Measurements from ENCODE around the gene FAM234A. TPM values are rescaled to one million over a fixed set of nuclear protein-coding genes. Genes with fewer than 3 reads are reported as not detected.
"Not testable (repeated sequence)": the region's sequence is repeated elsewhere in the genome, so short reads cannot be mapped to it uniquely, and the experiment has no call there.

The FAM234A gene
- polyA plus RNA-seq, 5 donors = 43.7 to 60.7 (median 49.0) TPM

- DNase-seq = no peak
Measured at GRCh38 chr16:263182-263774, 28.7 kb downstream of the FAM234A start.

DNA sequence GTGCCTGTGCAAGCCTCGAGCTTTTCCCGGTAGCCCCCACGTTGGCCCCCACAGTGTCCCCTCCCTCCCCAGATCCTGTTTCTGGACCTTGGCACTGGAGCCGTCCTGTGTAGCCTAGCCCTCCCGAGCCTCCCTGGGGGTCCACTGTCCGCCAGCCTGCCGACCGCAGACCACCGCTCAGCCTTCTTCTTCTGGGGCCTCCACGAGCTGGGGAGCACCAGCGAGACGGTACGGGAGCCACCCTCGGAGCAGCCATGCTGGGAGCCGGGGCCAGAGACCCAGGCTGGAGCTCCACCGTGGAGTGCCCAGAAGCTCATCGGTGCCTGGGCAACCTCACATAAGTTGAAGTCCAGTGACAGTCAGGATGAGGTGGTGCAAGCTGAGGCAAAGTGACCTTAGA is 29.3 kb downstream of the FAM234A start:
- DNase-seq = no peak

DNA sequence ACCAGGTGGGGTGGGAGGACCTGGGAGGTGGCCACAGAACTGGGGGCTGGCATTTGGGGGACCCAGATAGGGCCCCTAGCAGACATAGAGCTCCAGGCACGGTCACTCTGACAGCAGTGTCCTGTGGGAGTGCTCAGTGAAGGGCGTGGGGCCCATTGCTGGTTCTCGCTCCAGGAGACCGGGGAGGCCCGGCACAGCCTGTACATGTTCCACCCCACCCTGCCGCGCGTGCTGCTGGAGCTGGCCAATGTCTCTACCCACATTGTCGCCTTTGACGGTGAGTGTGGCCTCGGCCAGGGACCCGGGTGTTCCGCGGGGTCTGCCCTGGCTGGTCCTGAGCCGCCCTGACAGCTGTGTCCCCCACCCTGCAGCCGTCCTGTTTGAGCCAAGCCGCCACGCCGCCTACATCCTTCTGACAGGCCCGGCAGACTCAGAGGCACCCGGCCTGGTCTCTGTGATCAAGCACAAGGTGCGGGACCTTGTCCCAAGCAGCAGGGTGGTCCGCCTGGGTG is 29.9 kb downstream of the FAM234A start:
- no peak for DNase-seq

DNA sequence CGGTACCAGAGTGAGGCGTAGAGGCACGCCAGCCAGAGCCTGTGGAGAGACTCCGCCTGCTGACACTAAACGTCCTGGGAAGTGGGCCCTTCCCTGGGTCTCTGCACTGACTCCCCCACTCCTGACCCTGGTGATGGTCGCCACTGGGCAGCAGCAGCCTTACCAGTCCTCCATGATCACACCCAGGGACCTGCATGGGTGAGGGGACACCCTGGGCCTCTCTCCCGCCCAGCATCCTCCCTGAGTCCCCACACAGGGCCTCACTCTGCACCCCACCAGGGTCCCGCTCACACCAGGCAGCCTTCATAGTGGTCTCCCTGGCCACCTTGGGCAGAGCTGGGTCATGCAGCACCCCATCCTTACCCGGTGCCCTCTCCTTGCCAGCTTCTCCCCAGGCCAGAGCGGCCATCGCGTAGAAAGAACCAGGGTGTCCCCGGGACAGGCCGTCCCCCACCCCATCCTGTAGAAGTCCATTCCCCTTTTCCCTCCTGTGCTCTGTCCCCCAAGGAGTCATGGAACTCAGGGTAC is 30.4 kb downstream of the FAM234A start:
- DNase-seq = no peak

DNA sequence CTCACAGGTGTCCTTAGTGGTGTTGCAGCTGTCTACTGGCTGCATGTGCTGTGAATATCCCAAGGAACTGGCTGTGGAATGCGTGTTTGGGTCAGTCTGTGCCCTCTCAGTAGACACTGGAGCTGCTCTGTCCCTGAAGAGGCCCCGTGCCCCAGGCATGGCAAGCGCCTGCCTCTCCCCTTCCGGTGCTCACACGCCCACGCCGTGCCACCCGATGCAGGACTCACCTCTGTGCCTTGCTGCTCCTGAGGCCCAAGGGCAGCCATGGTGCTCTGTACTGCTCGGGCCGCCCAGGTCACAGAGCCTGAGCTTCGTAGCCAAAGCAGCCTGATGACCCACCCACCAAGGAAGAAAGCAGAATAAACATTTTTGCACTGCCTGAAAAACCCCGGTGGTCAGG is 31.1 kb downstream of the FAM234A start:
- DNase-seq = no peak

DNA sequence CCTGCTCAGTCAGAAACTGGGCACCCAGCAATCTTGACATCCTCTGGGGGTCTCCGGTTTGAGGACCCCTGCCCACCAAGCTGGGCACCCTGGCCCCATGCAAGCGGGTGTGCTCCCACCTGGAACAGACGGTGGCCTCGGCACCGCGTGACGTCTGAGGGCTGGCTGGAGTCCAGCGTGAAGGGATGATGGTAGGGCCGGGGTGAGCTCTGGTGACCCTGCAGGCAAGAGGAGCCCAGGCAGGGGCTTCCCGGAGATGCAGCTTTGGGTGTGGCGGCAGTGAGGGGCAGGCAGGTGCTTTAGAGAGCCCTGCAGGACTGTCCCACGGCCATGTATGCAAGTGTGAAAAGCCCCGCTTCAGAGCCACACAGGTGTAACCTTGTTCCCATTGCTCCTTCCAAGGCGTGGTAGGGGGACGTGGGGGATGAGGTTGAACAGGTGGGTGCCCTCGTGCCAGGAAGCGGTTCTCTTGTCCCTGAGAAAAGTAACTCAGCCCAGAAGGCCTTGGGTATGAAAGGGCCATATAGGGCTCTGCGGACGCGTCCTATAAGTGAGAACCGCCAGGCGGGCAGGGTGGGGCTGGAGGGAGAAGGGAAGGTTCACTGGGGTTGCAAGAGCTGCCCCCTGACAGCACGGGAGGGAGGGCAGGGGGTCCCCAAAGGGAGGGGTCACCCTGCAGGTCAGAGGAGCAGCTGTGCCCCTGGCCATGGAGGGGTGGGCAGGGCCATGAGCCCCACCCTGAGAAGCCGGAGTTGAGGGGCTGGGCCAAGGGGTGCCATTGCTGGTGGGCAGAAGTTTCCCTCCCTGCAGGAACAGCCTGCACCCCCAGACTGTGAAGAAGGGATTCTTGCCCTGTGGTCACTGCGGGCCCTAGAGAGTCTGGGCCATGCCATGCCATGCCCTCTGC is 31.9 kb downstream of the FAM234A start:
- no peak for DNase-seq

DNA sequence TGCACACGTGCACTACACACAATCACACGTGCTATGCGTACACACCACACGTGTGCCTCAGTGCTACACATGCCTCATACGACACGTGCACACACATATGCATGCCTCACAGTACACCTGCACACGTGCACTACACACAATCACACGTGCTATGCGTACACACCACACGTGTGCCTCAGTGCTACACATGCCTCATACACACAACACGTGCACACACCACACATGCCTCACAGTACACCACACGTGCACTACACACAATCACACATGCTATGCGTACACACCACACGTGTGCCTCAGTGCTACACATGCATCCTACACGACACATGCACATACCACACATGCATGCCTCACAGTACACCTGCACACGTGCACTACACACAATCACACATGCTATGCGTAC is 32.9 kb downstream of the FAM234A start:
- DNase-seq = not testable (repeated sequence)

GRCh38 chr16:268141-269053 is 33.8 kb downstream of the FAM234A start:
- DNase-seq = no peak

DNA sequence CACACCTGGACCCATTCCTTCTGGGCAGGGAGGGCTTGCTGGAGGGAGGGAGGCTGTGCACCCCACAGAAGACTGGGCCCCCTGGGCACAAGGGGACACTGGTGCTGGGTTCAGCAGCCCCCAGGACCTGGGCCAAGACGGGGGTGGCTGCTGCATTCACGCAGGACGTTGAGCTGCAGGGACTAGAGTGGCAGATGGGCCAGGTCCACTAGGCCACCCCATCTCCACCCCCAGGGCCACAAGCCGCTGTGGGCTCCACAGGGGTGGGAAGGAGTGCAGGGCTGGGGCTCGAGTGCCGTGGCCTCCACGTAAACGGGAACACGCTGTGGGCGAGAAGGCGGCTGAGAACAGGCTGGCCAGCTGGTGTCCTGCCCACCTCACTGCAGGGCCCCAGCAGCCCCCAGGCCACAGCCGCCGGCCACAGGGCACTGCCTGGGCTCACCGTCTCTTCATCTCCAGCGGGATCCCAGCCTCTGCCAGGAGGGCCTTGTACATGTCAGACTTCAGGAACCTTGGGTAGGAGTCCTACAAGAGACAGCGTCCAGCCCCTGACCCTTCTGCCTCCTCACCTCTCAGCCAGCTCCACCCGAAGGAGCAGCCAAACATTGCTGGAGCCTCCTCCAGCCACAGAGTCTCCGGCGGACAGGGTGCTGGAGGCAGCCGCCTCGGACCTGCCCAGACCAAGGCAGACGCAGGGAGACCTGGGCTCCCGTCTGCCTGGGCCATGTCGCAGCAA is 34.6 kb downstream of the FAM234A start:
- no peak for DNase-seq

- DNase-seq = no peak
Measured at GRCh38 chr16:270381-271255, 36.0 kb downstream of the FAM234A start.

GRCh38 chr16:272633-273546 is 38.3 kb downstream of the FAM234A start:
- no peak for DNase-seq

- DNase-seq = no peak
Measured at GRCh38 chr16:273547-274421, 39.2 kb downstream of the FAM234A start.

DNA sequence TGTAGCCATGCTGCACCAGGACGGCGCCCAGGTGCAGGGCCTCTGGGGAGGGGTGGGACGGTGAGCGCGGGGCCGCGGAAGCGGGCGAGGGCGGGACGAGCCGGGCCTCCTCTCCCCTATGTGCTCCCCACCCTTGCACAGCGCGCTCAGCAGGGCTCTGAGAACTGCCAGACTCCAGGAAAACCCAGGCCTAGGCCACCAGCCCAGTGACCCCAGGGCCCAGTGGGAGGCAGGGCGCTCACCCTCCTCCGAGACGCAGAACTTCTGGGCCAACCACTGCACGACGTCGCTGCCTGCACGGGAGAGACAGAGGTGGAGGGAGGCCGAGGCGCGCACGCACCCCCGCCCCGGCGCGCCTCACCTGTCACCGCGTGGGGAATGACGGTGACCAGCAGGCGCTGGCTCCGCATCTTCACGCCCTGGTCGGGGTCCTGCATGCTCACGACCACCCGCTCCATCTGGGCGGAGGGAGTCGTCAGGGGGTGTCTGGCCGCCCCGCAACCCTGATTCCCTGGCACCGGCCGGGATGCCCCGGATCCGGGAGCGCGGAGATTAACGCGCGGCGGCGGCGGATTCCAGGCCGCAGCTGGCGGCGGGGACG is 40.5 kb downstream of the FAM234A start:
- DNase-seq = no peak

DNA sequence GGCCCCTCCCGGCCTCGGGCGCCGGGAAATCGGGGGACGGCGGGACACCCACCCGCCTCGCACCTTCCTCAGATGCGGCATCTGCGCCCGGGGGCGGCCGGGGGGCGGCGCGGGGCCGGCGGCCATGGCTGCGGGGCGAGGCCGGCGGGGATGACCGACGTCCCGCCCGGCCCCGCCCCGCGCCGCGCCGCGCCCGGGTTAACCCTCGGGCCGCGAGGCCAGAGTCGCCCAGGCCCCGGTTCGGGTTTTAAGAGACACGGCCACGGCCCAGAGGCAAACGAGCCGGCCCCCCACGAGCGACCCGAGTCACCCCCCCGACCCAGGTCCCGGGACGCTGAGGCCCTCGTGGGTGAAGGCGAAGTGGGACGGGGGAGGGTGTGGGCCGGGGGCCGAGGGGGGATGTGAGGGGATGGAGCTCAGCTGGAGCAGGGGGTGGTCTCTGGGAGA is 41.2 kb downstream of the FAM234A start, which contains the start of gene RGS11:
Gene RGS11, minus strand, starts transcription at position 159 of the 447 bp plus-strand sequence. Its CDS starts 33 bp downstream, at position 126.
- no peak for DNase-seq

DNA sequence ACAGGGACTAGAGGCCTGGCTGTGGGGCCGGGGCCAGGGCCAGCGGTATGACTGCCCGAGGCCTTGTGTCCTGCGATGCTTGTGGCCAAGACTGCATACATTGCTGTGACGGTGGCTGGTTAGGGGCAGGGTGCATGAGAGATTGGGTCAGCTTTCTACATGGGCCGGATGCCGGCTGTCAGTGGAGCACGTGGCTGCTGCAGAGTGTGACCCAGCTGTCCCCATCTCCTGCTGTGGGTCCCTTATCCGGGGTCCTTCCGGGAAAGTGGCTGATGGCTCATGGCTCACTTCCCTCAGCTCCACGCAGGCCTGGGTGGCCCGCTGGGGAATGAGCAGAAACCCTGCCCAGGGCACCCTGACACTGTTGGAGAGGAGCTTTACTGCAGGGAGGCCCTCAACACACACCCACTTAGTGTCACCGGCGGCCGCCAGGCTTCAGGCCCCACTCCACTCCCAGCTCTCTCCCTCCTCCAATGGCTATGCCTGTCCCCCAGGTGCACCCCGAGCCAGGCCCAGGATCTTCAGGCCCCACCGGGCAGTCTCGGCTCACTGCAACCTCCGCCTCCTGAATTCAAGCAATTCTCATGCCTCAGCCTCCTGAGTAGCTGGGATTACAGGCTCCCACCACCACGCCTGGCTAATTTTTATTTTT is 41.9 kb downstream of the FAM234A start:
- DNase-seq = peak in 1 of 2 donors; percentile 36

DNA sequence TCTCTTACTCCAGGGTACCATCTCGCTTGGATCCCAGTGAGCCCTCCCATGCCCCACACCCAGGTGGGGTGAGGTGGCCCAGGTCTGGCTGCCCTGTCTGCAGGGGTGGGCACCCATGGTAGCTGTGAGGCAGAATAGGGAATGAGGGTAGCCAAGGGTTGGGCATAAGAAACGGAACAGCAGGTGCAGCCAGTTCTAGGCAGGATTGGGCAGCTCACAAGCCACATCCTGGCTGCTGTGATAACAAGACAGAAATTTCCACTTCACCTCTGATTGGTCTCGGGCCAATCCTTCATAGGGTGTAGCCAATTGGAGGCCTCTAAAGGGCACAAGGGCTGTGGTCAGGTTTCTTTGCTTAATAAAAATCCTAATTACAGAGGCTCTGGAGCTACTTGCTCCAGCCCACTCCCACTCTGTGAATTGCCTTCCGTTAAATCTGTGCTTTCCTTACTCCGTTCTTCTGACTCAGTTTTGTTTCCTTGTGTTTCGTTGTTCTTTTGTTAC is 44.3 kb downstream of the FAM234A start:
- peak; percentile 23 to 27 for DNase-seq
